ENCODE data around the gene NR1D2. TPM values are rescaled to one million over a fixed set of nuclear protein-coding genes. Genes with fewer than 3 reads are reported as not detected.

Gene NR1D2
- total RNA-seq, 1 donor from 2014 or later = 26.4 TPM

GRCh38 chr3:23971684-23972083 is 26.6 kb downstream of the NR1D2 start:
- TF ChIP-seq, protein P1, sequence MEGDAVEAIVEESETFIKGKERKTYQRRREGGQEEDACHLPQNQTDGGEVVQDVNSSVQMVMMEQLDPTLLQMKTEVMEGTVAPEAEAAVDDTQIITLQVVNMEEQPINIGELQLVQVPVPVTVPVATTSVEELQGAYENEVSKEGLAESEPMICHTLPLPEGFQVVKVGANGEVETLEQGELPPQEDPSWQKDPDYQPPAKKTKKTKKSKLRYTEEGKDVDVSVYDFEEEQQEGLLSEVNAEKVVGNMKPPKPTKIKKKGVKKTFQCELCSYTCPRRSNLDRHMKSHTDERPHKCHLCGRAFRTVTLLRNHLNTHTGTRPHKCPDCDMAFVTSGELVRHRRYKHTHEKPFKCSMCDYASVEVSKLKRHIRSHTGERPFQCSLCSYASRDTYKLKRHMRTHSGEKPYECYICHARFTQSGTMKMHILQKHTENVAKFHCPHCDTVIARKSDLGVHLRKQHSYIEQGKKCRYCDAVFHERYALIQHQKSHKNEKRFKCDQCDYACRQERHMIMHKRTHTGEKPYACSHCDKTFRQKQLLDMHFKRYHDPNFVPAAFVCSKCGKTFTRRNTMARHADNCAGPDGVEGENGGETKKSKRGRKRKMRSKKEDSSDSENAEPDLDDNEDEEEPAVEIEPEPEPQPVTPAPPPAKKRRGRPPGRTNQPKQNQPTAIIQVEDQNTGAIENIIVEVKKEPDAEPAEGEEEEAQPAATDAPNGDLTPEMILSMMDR (IDR thresholded peaks at IDR 0.05) = no peak
- no peak overlapping the region for H3K4me3 Mint-ChIP-seq (ENCODE audit: unreplicated experiment)
- peaks cover 7% of the 10 kb centered on the region for H3K9me3 Mint-ChIP-seq (ENCODE audit: unreplicated experiment)
- no peak for DNase-seq (ENCODE audit: extremely low spot score, unreplicated experiment)
- H3K27me3 Mint-ChIP-seq (ENCODE audit: unreplicated experiment) = no peaks in the 10 kb centered on the region
- no peak overlapping the region for H3K27ac Mint-ChIP-seq (ENCODE audit: unreplicated experiment)
- H3K4me1 Mint-ChIP-seq (ENCODE audit: unreplicated experiment) = peaks cover 15% of the 10 kb centered on the region
- H3K36me3 Mint-ChIP-seq (ENCODE audit: unreplicated experiment) = peaks cover 25% of the 10 kb centered on the region

GRCh38 chr3:23976555-23976954 is 31.5 kb downstream of the NR1D2 start:
- Mint-ChIP-seq H3K9me3 (ENCODE audit: unreplicated experiment) (peaks cover 7% of the 10 kb centered on the region), H3K4me3 (ENCODE audit: unreplicated experiment) (no peak overlapping the region), H3K27ac (ENCODE audit: unreplicated experiment) (no peak overlapping the region), H3K36me3 (ENCODE audit: unreplicated experiment) (peaks cover 18% of the 10 kb centered on the region), H3K27me3 (ENCODE audit: unreplicated experiment) (no peaks in the 10 kb centered on the region), H3K4me1 (ENCODE audit: unreplicated experiment) (no peaks in the 10 kb centered on the region)
- no peak for DNase-seq (ENCODE audit: extremely low spot score, unreplicated experiment)
- TF ChIP-seq, protein P1 (IDR thresholded peaks at IDR 0.05) = no peak

- Mint-ChIP-seq H3K27me3 (ENCODE audit: unreplicated experiment) (no peaks in the 10 kb centered on the region), H3K27ac (ENCODE audit: unreplicated experiment) (no peak overlapping the region), H3K4me1 (ENCODE audit: unreplicated experiment) (peaks cover 19% of the 10 kb centered on the region), H3K36me3 (ENCODE audit: unreplicated experiment) (peaks cover 16% of the 10 kb centered on the region), H3K9me3 (ENCODE audit: unreplicated experiment) (peaks cover 7% of the 10 kb centered on the region), H3K4me3 (ENCODE audit: unreplicated experiment) (no peak overlapping the region)
- TF ChIP-seq, protein P1 (IDR thresholded peaks at IDR 0.05) = no peak
- no peak for DNase-seq (ENCODE audit: extremely low spot score, unreplicated experiment)
Observed at GRCh38 chr3:23979569-23979968, 34.5 kb downstream of the NR1D2 start.

DNA sequence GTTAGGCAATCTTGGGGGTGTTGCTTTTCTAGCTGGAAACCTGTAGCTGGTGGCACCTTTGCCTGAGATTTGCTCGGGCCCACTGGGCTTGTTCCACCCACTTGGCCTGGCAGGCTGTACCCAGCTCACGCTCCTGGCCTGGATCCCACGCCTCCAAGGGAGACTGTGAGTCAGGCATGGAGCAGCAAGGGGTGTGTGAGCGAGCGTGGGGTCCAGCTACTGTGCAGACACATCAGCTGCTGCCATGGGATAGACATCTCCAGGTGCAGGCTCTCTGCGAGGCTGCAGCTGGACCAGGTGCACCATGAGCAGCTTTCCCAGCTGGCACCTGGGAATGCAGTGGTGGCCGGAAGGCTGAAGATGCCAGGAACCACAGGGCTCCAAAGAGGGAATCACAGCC is 36.0 kb downstream of the NR1D2 start:
- Mint-ChIP-seq H3K4me1 (ENCODE audit: unreplicated experiment) (peaks cover 19% of the 10 kb centered on the region), H3K27ac (ENCODE audit: unreplicated experiment) (no peak overlapping the region), H3K4me3 (ENCODE audit: unreplicated experiment) (no peak overlapping the region), H3K9me3 (ENCODE audit: unreplicated experiment) (peaks cover 4% of the 10 kb centered on the region), H3K36me3 (ENCODE audit: unreplicated experiment) (peaks cover 11% of the 10 kb centered on the region), H3K27me3 (ENCODE audit: unreplicated experiment) (no peaks in the 10 kb centered on the region)
- no peak for DNase-seq (ENCODE audit: extremely low spot score, unreplicated experiment)
- TF ChIP-seq, protein P1 (IDR thresholded peaks at IDR 0.05) = no peak

DNA sequence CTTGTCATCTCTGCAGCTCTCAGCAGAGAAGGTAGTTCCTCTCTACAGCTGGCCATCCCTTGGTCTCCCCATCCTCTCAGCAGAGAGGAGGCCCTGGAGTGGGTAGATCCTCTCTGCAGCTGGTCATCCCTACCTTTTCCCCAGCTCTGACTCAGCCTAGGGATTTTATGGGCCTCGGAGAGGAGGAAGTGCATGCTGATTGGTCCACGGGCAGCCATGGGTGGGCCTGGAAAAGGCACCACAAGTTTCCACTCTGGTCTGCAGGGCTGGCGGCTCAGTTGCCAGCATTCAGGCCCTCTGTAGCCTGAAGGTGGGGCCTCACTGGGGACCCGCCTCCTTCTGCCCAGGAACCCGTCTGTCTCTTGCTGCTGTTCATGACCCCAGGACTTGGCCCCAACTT is 36.9 kb downstream of the NR1D2 start:
- TF ChIP-seq, protein P1 (IDR thresholded peaks at IDR 0.05) = no peak
- Mint-ChIP-seq H3K4me1 (ENCODE audit: unreplicated experiment) (peaks cover 19% of the 10 kb centered on the region), H3K36me3 (ENCODE audit: unreplicated experiment) (peaks cover 6% of the 10 kb centered on the region), H3K27ac (ENCODE audit: unreplicated experiment) (no peak overlapping the region), H3K27me3 (ENCODE audit: unreplicated experiment) (no peaks in the 10 kb centered on the region), H3K9me3 (ENCODE audit: unreplicated experiment) (no peaks in the 10 kb centered on the region), H3K4me3 (ENCODE audit: unreplicated experiment) (no peak overlapping the region)
- DNase-seq (ENCODE audit: extremely low spot score, unreplicated experiment) = no peak

All from osteocyte (in vitro differentiated cells).